IMR-90 (cell line): ENCODE measurements around the gene TFPI. TPM values are rescaled to one million over a fixed set of nuclear protein-coding genes. Genes with fewer than 3 reads are reported as not detected.

ENCODE experiments used
- ATAC-seq: fragments of 200-7000 bp; cut with Tn5 transposase; 2 replicates; pipeline ENCODE4 v1.9.1; 2020; ENCODE audit warnings: low read depth, mild to moderate bottlenecking, moderate library complexity
- BruUV-seq: library from RNA; stranded (reverse); fragments of 400-500 nt; replicated peaks from 2 replicates; lab custom pipeline; 2021; lab: Mats Ljungman, UMichigan
- CTCF ChIA-PET: fragments of 300-600 bp; formaldehyde crosslinking; extraction: SDS; loops from one replicate; lab custom pipeline; 2021; ENCODE audit warnings: antibody characterized with exemption; lab: Yijun Ruan, JAX
- POLR2A ChIA-PET: fragments of 300-600 bp; sonication (Branson Sonifier 250); formaldehyde crosslinking; loops from one replicate; lab custom pipeline; 2022; ENCODE audit warnings: antibody characterized with exemption; ENCODE audit not compliant: unreplicated experiment; lab: Charles Lee
- DNase-seq: peaks from one replicate; pipeline ENCODE4 v3.0.0; 2013
- H2AFZ ChIP-seq: replicated peaks from 2 replicates; pipeline ENCODE3; 2013; ENCODE audit warnings: low read length, mild to moderate bottlenecking; ENCODE audit not compliant: poor library complexity
- H2AK5ac ChIP-seq: 2 replicates; pipeline ENCODE4 v1.6.1; 2013; ENCODE audit warnings: low read depth, low read length, inconsistent platforms
- H2AK9ac ChIP-seq: replicated peaks from 2 replicates; pipeline ENCODE3; 2013; ENCODE audit warnings: mild to moderate bottlenecking, low read depth, low read length, moderate library complexity; ENCODE audit not compliant: poor library complexity
- H2BK120ac ChIP-seq: 2 replicates; pipeline ENCODE4 v1.6.1; 2013; ENCODE audit warnings: low read depth, low read length, inconsistent platforms
- H2BK15ac ChIP-seq: 3 replicates; pipeline ENCODE4 v1.6.1; 2013; ENCODE audit warnings: low read depth, low read length, inconsistent platforms
- H2BK20ac ChIP-seq: 2 replicates; pipeline ENCODE4 v1.6.1; 2013; ENCODE audit warnings: low read depth, mild to moderate bottlenecking, inconsistent platforms, low read length, moderate library complexity
- H2BK5ac ChIP-seq: 2 replicates; pipeline ENCODE4 v1.6.1; 2013; ENCODE audit warnings: mild to moderate bottlenecking, low read depth, low read length, inconsistent platforms; ENCODE audit not compliant: poor library complexity, severe bottlenecking
- H3K14ac ChIP-seq: replicated peaks from 2 replicates; pipeline ENCODE4 v1.6.1; 2013; ENCODE audit warnings: low read depth, low read length, inconsistent platforms
- H3K18ac ChIP-seq: 2 replicates; pipeline ENCODE4 v1.6.1; 2013; ENCODE audit warnings: low read depth, low read length, control low read depth
- H3K23ac ChIP-seq: 2 replicates; pipeline ENCODE4 v1.6.1; 2013; ENCODE audit warnings: low read depth, low read length, inconsistent platforms
- H3K27ac ChIP-seq: 2 replicates; pipeline ENCODE4 v1.5.1; 2013; ENCODE audit warnings: mild to moderate bottlenecking, control low read depth, low read length; ENCODE audit not compliant: insufficient read depth
- H3K27me3 ChIP-seq: 2 replicates; pipeline ENCODE4 v1.6.1; 2013; ENCODE audit warnings: low read length; ENCODE audit not compliant: control insufficient read depth, insufficient read depth
- H3K36me3 ChIP-seq: 2 replicates; pipeline ENCODE4 v1.6.1; 2013; ENCODE audit warnings: low read length, mixed read lengths; ENCODE audit not compliant: control insufficient read depth, insufficient read depth
- H3K4ac ChIP-seq: 2 replicates; pipeline ENCODE4 v1.6.1; 2013; ENCODE audit warnings: low read depth, low read length, inconsistent platforms
- H3K4me1 ChIP-seq: 2 replicates; pipeline ENCODE4 v1.6.1; 2013; ENCODE audit warnings: low read length, mixed read lengths; ENCODE audit not compliant: control insufficient read depth, insufficient read depth
- H3K4me2 ChIP-seq: 2 replicates; pipeline ENCODE4 v1.6.1; 2013; ENCODE audit warnings: low read depth, mild to moderate bottlenecking, control low read depth, low read length, moderate library complexity
- H3K4me3 ChIP-seq: 2 replicates; pipeline ENCODE4 v1.5.1; 2013; ENCODE audit warnings: low read depth, mild to moderate bottlenecking, control low read depth, low read length, moderate library complexity; ENCODE audit not compliant: insufficient read depth
- H3K56ac ChIP-seq: 2 replicates; pipeline ENCODE4 v1.6.1; 2013; ENCODE audit warnings: low read length, inconsistent platforms; ENCODE audit not compliant: insufficient read depth; ENCODE audit errors: extremely low read depth
- H3K79me1 ChIP-seq, 2 experiments: 2 replicates each; pipeline ENCODE4 v1.6.1; 2013; ENCODE audit warnings: low read length in 2 of 2, inconsistent platforms in 1 of 2, low read depth in 1 of 2
- H3K9ac ChIP-seq: 2 replicates; pipeline ENCODE4 v1.6.1; 2013; ENCODE audit warnings: low read depth, low read length, control low read depth
- H3K9me1 ChIP-seq: 2 replicates; pipeline ENCODE4 v1.6.1; 2013; ENCODE audit warnings: low read length, inconsistent platforms; ENCODE audit not compliant: insufficient read depth
- H3K9me3 ChIP-seq: 2 replicates; pipeline ENCODE4 v1.6.1; 2013; ENCODE audit warnings: low read length; ENCODE audit not compliant: control insufficient read depth, insufficient read depth
- H4K20me1 ChIP-seq: 2 replicates; pipeline ENCODE4 v1.6.1; 2013; ENCODE audit warnings: low read length, inconsistent platforms; ENCODE audit not compliant: insufficient read depth
- H4K5ac ChIP-seq: 2 replicates; pipeline ENCODE4 v1.6.1; 2013; ENCODE audit warnings: mild to moderate bottlenecking, low read depth, low read length, control low read depth
- H4K8ac ChIP-seq, 2 experiments: 2 replicates each; pipeline ENCODE4 v1.6.1; 2013; ENCODE audit warnings: low read depth in 2 of 2, low read length in 2 of 2, control low read depth in 1 of 2, inconsistent platforms in 1 of 2
- H4K91ac ChIP-seq: 2 replicates; pipeline ENCODE4 v1.6.1; 2013; ENCODE audit warnings: low read depth, low read length, inconsistent platforms; ENCODE audit not compliant: insufficient read depth
- CHD1 ChIP-seq: IDR thresholded peaks from 2 replicates; pipeline ENCODE4 v1.6.1; 2012; ENCODE audit warnings: low read depth, low read length, improper control_type of control experiment
- FOS ChIP-seq: fragments of 150-350 bp; IDR thresholded peaks from 2 replicates; pipeline ENCODE4 v1.6.1; 2016; ENCODE audit warnings: low read depth, low read length
- MAFK ChIP-seq: IDR thresholded peaks from 2 replicates; pipeline ENCODE4 v1.6.1; 2012; ENCODE audit warnings: low read depth, low read length, improper control_type of control experiment
- MXI1 ChIP-seq: IDR thresholded peaks from 2 replicates; pipeline ENCODE4 v1.6.1; 2012; ENCODE audit warnings: low read depth, mild to moderate bottlenecking, low read length, moderate library complexity, borderline replicate concordance
- POLR2A ChIP-seq: IDR thresholded peaks from 2 replicates; pipeline ENCODE4 v1.6.1; 2012; ENCODE audit warnings: mild to moderate bottlenecking, low read depth, low read length
- RFX5 ChIP-seq: IDR thresholded peaks from 2 replicates; pipeline ENCODE4 v1.8.0; 2012; ENCODE audit warnings: low read depth, mild to moderate bottlenecking, low read length, moderate library complexity
- SMC3 ChIP-seq: fragments of 150-350 bp; IDR thresholded peaks from 2 replicates; pipeline ENCODE4 v1.6.1; 2016; ENCODE audit warnings: low read depth, mild to moderate bottlenecking, antibody characterized with exemption, low read length, moderate library complexity
- WGBS, 2 experiments: methylation state at CpG; one replicate each; pipeline versions ENCODE4 v1.1.5 to v1.1.7; 2013; ENCODE audit warnings: missing lambda C conversion rate in 2 of 2; ENCODE audit not compliant: insufficient read length in 1 of 2; ENCODE audit errors: extremely low coverage in 2 of 2; 5-methylcytosine and 5-hydroxymethylcytosine counted together
- dilution Hi-C: fragments of 300-500 bp; cut with HindIII; formaldehyde crosslinking; loops from one replicate; pipeline ENCODE4 v1.14.3; 2018; ENCODE audit warnings: low sequenced_read_pairs; ENCODE audit not compliant: unreplicated experiment
- in situ Hi-C: fragments of 300-500 bp; cut with MboI; formaldehyde crosslinking; loops from 3 replicates; pipeline ENCODE4 v1.14.3; 2019; ENCODE audit warnings: low sequenced_read_pairs, inconsistent platforms, mixed read lengths
- intact Hi-C: fragments of 100-400 bp; cut with micrococcal nuclease; formaldehyde crosslinking; loops from 2 replicates; pipeline ENCODE4 v1.10.0; 2022
- polyA plus RNA-seq, 3 experiments: library from polyadenylated mRNA; depleted of rRNA; stranded (reverse); fragments of >200 nt; gene quantifications; 2 replicates each; pipeline ENCODE4 v1.2.3, GENCODE V29; 2012; ENCODE audit warnings: low replicate concordance in 1 of 3
- total RNA-seq: library from RNA; depleted of rRNA; stranded (reverse); fragments of >200 nt; gene quantifications from 2 replicates; pipeline ENCODE4 v1.2.3, GENCODE V29; 2012
- TF ChIP-seq, protein P1 (sequence below): conservative IDR thresholded peaks from 2 replicates; pipeline ENCODE4 v1.5.1; 2012; ENCODE audit warnings: mild to moderate bottlenecking, low read depth, low read length, improper control_type of control experiment

Gene TFPI
- total and polyA plus RNA-seq, 2 of the 4 experiments (the other 2 are of a cell fraction) = 33.9 to 83.0 TPM

DNA sequence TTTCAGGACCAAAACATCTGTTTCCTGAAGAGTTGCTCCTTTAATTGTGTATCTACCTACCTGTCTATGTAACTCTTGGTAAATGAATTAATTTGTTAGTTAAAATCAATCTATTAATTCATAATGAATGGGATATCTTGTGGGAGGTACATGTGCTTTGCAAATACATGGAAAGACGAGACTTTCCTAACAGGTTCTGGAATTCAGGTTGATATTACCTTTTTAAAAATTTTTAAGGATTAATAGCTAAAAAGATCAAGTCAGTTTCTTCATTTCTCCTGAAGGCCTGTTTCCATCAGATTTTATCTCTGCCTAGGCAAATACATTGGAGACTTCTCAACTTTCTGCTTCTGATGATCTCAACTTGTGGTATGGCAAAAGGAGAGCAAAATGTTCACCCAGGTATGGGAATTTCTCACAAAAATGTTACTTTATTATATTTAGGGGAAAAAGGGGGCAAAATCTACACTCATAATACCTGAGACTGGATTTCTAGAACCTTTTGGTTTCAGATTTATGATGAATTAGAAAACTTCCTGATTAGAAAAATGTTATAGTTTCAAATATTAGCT, 7.4 kb downstream of the TFPI start:
- Histone ChIP-seq H3K9me1 (0 out of 2 replicates have a peak, but pooled peaks cover 2% of the 10 kb centered on the region), H2AK5ac (no peak overlapping the region), H2BK5ac (peak overlapping the region; percentile 89), H2AK9ac (no peak overlapping the region), H4K20me1 (peaks cover 4% of the 10 kb centered on the region; the same call in 1 of the 2 replicates), H3K79me1 (peaks cover 6 to 29% of the 10 kb centered on the region in 2 experiments; a peak in 3 of 4 replicates), H3K36me3 (peaks cover 14% of the 10 kb centered on the region), H3K56ac (no peak overlapping the region), H3K9me3 (no peaks in the 10 kb centered on the region), H3K27me3 (no peaks in the 10 kb centered on the region), H3K9ac (no peak overlapping the region), H2BK15ac (no peak overlapping the region), H4K91ac (no peak overlapping the region; the same call in 1 of the 2 replicates), H2BK120ac (peak overlapping the region; percentile 71), H3K4me2 (0 out of 2 replicates have a peak overlapping the region, but pooled peaks have one; percentile 5), H3K23ac (no peak overlapping the region; the same call in 1 of the 2 replicates), H3K27ac (peak overlapping the region; percentile 35; the same call in 1 of the 2 replicates), H3K4me1 (peaks cover 14% of the 10 kb centered on the region), H4K5ac (peak overlapping the region; percentile 39; the same call in 1 of the 2 replicates), H3K18ac (peak overlapping the region; percentile 45; the same call in 1 of the 2 replicates), H3K14ac (0 out of 2 replicates have a peak overlapping the region, but pooled peaks have one; percentile 20), H3K4ac (peak overlapping the region; percentile 56; the same call in 1 of the 2 replicates), H4K8ac (peak overlapping the region in 1 of 2 experiments; percentile 48; a peak in 1 of 4 replicates), H3K4me3 (no peak overlapping the region), H2BK20ac (peak overlapping the region; percentile 66; the same call in 1 of the 2 replicates), H2AFZ (no peak overlapping the region)
- dilution Hi-C loops = no loop called here
- intact Hi-C loops = loop anchor here (2.0 kb wide), 1 partner anchor 28 kb away; no protein-coding TSS in a partner anchor
- no TSS peak for BruUV-seq
- TF ChIP-seq, protein P1, sequence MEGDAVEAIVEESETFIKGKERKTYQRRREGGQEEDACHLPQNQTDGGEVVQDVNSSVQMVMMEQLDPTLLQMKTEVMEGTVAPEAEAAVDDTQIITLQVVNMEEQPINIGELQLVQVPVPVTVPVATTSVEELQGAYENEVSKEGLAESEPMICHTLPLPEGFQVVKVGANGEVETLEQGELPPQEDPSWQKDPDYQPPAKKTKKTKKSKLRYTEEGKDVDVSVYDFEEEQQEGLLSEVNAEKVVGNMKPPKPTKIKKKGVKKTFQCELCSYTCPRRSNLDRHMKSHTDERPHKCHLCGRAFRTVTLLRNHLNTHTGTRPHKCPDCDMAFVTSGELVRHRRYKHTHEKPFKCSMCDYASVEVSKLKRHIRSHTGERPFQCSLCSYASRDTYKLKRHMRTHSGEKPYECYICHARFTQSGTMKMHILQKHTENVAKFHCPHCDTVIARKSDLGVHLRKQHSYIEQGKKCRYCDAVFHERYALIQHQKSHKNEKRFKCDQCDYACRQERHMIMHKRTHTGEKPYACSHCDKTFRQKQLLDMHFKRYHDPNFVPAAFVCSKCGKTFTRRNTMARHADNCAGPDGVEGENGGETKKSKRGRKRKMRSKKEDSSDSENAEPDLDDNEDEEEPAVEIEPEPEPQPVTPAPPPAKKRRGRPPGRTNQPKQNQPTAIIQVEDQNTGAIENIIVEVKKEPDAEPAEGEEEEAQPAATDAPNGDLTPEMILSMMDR = no peak
- TF ChIP-seq SMC3 (no peak), RFX5 (no peak), FOS (no peak), MAFK (no peak), CHD1 (no peak), MXI1 (no peak), POLR2A (peak; percentile 8; the same call in 1 of the 2 replicates)
- ChIA-PET CTCF (interaction anchor here (0.7 to 3.7 kb wide), 4 partner anchors 21 to 47 kb away, joined by 3 to 20 read pairs (median 6); no protein-coding TSS in a partner anchor), POLR2A (no interaction called here)
- ATAC-seq (no peak; the same call in 1 of the 2 replicates), DNase-seq (no peak)
- in situ Hi-C loops = no loop called here
- WGBS, 2 experiments = no CpG with 5 or more reads among the region's 1 CpG
